BJ (cell line): ENCODE measurements around the gene RAB10. TPM values are rescaled to one million over a fixed set of nuclear protein-coding genes. Genes with fewer than 3 reads are reported as not detected.
A peak's percentile ranks its signal among the peaks of the same experiment; 100 is the strongest.

Experiments used
- CTCF ChIA-PET: fragments of 350-600 bp; formaldehyde crosslinking; extraction: SDS; loops from one replicate; lab custom pipeline; 2021; ENCODE audit warnings: antibody characterized with exemption, inconsistent platforms; lab: Yijun Ruan, JAX
- POLR2A ChIA-PET: fragments of 300-600 bp; sonication (Branson Sonifier 250); formaldehyde crosslinking; extraction: SDS; loops from one replicate; lab custom pipeline; 2021; ENCODE audit warnings: antibody characterized with exemption; lab: Charles Lee
- DNase-seq: peaks from one replicate; pipeline ENCODE4 v3.0.0-alpha.2; 2011; ENCODE audit warnings: low read depth
- H3K27me3 ChIP-seq: 2 replicates; pipeline ENCODE4 v1.6.0; 2011; ENCODE audit warnings: low read length; ENCODE audit not compliant: control insufficient read depth, insufficient read depth
- H3K36me3 ChIP-seq: 2 replicates; pipeline ENCODE4 v1.5.1; 2011; ENCODE audit warnings: low read length; ENCODE audit not compliant: control insufficient read depth, insufficient read depth
- H3K4me3 ChIP-seq: 2 replicates; pipeline ENCODE4 v1.5.1; 2011; ENCODE audit warnings: low read depth, mild to moderate bottlenecking, control low read depth, low read length
- CTCF ChIP-seq: IDR thresholded peaks from 2 replicates; pipeline ENCODE4 v1.5.1; 2011; ENCODE audit warnings: low read depth, mild to moderate bottlenecking, control low read depth, inconsistent platforms, low read length, moderate library complexity; ENCODE audit not compliant: insufficient read depth
- polyA plus RNA-seq: library from polyadenylated mRNA; depleted of rRNA; stranded (reverse); fragments of >200 nt; gene quantifications from 2 replicates; pipeline ENCODE4 v1.2.3, GENCODE V29; 2011

Gene RAB10
- polyA plus RNA-seq, 1 experiment: 50.5 TPM

GRCh38 chr2:26182441-26182840 is 148.6 kb downstream of the RAB10 start:
- no peak for TF ChIP-seq CTCF
- no peak overlapping the region for H3K4me3 ChIP-seq
- CTCF ChIA-PET: no interaction called here
- no peaks in the 10 kb centered on the region; the same call in none of the 2 replicates for H3K27me3 ChIP-seq
- H3K36me3 ChIP-seq: no peaks in the 10 kb centered on the region
- POLR2A ChIA-PET: no interaction called here
- no peak for DNase-seq

- Histone ChIP-seq H3K36me3 (no peaks in the 10 kb centered on the region), H3K27me3 (no peaks in the 10 kb centered on the region; the same call in none of the 2 replicates), H3K4me3 (no peak overlapping the region)
- no peak for TF ChIP-seq CTCF
- ChIA-PET CTCF (interaction anchor here (1.4 kb wide), 1 partner anchor 95 kb away, joined by 4 read pairs; no protein-coding TSS in a partner anchor), POLR2A (no interaction called here)
- no peak for DNase-seq
These were observed 149.2 kb downstream of the RAB10 start for GRCh38 chr2:26182887-26183630.

- Histone ChIP-seq H3K4me3 (peak overlapping the region; percentile 34; the same call in 1 of the 2 replicates), H3K27me3 (no peaks in the 10 kb centered on the region; the same call in none of the 2 replicates), H3K36me3 (no peaks in the 10 kb centered on the region)
- POLR2A ChIA-PET: no interaction called here
- CTCF ChIA-PET: interaction anchor here (0.6 to 1.8 kb wide), 11 partner anchors 9 to 228 kb away, joined by 3 to 7 read pairs (median 3); partner anchors contain the start of gene GAREM2
- no peak for TF ChIP-seq CTCF
- DNase-seq: no peak
These were observed 150.2 kb downstream of the RAB10 start for GRCh38 chr2:26184121-26184520.

- Histone ChIP-seq H3K27me3 (no peaks in the 10 kb centered on the region; the same call in none of the 2 replicates), H3K4me3 (peak overlapping the region; percentile 34), H3K36me3 (no peaks in the 10 kb centered on the region)
- CTCF ChIA-PET: interaction anchor here (0.6 to 1.8 kb wide), 12 partner anchors 8 to 306 kb away, joined by 3 to 7 read pairs (median 3); partner anchors contain the start of gene GAREM2
- peak; percentile 30; the same call in 1 of the 2 replicates for TF ChIP-seq CTCF
- POLR2A ChIA-PET: no interaction called here
- DNase-seq: no peak
These were observed 150.8 kb downstream of the RAB10 start for GRCh38 chr2:26184555-26185303.
